Astrocyte (in vitro differentiated cells and primary cell): ENCODE measurements around the gene TLN1.

ENCODE experiments used
- CTCF ChIP-seq: IDR thresholded peaks from 2 replicates; pipeline ENCODE4 v1.5.1; 2011; ENCODE audit warnings: low read depth, mild to moderate bottlenecking, inconsistent platforms, low read length, moderate library complexity; ENCODE audit not compliant: insufficient read depth
- EZH2 ChIP-seq: IDR thresholded peaks from 2 replicates; pipeline ENCODE4 v1.6.1; 2012; ENCODE audit warnings: mild to moderate bottlenecking, low read length, inconsistent platforms; ENCODE audit not compliant: insufficient read depth

GRCh38 chr9:35758475-35759050 is 26.6 kb upstream of the TLN1 start:
- TF ChIP-seq CTCF = no peak
- no peak for TF ChIP-seq EZH2
